SK-N-MC (cell line): Measurements from ENCODE around the gene PREP.

ENCODE experiments used
- DNase-seq: peaks from one replicate; pipeline ENCODE4 v3.0.0-alpha.2; 2011; ENCODE audit warnings: low read depth, low spot score
- H3K27ac ChIP-seq: fragments of 200-600 bp; sonication (generic); 2 replicates; pipeline ENCODE4 v1.5.1; 2016; ENCODE audit warnings: mixed run types
- H3K36me3 ChIP-seq: fragments of 200-600 bp; sonication (generic); 2 replicates; pipeline ENCODE4 v1.6.1; 2017; ENCODE audit warnings: antibody characterized with exemption, low read length, mixed read lengths; ENCODE audit not compliant: insufficient read depth
- H3K4me3 ChIP-seq: fragments of 200-600 bp; sonication (generic); 2 replicates; pipeline ENCODE4 v1.5.1; 2016
- H3K9ac ChIP-seq: fragments of 200-600 bp; sonication (generic); 2 replicates; pipeline ENCODE4 v1.8.0; 2017; ENCODE audit warnings: mixed run types, mixed read lengths; ENCODE audit not compliant: insufficient read length
- H3K9me3 ChIP-seq: fragments of 200-600 bp; sonication (generic); 2 replicates; pipeline ENCODE4 v1.6.1; 2017; ENCODE audit warnings: low read depth, mild to moderate bottlenecking, antibody characterized with exemption, low read length, moderate library complexity, mixed read lengths
- EZH2 ChIP-seq: fragments of 200-600 bp; sonication (generic); IDR thresholded peaks from one replicate; pipeline ENCODE4 v1.6.1; 2017; ENCODE audit warnings: antibody characterized with exemption
- FOXP2 ChIP-seq: optimal IDR thresholded peaks from 2 replicates; pipeline ENCODE3; 2011; ENCODE audit warnings: mild to moderate bottlenecking, moderate library complexity; ENCODE audit not compliant: insufficient read depth; ENCODE audit errors: extremely low read length, control extremely low read depth
- POLR2AphosphoS5 ChIP-seq: IDR thresholded peaks from 2 replicates; pipeline ENCODE4 v1.6.1; 2012; ENCODE audit warnings: mild to moderate bottlenecking, low read depth, low read length, borderline replicate concordance

The PREP gene

DNA sequence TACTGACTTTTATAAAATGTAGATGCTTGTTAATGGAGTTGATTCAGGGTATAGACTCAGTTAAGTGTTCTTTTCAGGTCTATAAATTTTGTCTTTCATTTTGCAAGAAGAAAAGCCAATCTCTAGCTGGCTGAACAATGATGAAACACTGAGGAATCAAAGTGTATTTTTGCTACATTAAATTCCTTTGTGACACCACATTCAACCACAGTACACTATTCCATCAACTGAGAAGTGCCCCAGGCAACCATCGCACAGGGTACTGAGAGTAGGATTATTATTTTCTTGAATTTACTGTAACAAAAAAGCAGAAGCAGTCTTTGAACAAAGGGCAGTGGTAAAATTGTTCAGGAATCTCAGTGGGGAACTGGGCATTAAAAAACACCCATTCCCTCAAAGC lies 83.6 kb downstream of the PREP start:
- DNase-seq: no peak

DNA sequence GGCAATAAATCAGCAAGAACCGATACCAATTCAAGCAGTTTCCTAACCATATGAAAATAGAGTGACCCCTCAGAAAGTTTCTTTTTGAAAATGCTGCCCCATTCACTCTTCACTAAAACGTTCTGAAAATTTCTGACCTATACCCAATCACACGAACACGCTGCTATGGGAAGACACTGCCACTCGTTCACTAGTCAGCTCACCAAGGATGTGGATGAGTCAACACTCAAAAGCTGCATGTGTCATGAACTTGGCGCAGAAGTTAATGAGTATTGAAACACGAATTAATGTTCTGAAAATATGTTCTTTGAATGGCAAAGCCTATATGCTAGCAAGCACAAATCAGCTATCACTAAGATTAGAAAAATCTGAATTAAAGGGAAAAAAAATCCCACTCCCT lies 84.2 kb downstream of the PREP start:
- TF ChIP-seq EZH2: no peak
- TF ChIP-seq POLR2AphosphoS5: no peak
- TF ChIP-seq FOXP2: no peak
- no peak overlapping the region for H3K27ac ChIP-seq
- H3K9ac ChIP-seq: no peak overlapping the region
- DNase-seq: no peak
- H3K9me3 ChIP-seq: no peaks in the 10 kb centered on the region
- no peak overlapping the region for H3K4me3 ChIP-seq
- H3K36me3 ChIP-seq: peaks cover 14% of the 10 kb centered on the region; the same call in 1 of the 2 replicates

More for the DNA sequence above, 83.6 kb downstream of the PREP start:
- Histone ChIP-seq H3K9me3 (no peaks in the 10 kb centered on the region), H3K36me3 (peaks cover 14% of the 10 kb centered on the region; the same call in 1 of the 2 replicates), H3K27ac (no peak overlapping the region), H3K9ac (no peak overlapping the region), H3K4me3 (no peak overlapping the region)
- TF ChIP-seq POLR2AphosphoS5 (no peak), FOXP2 (no peak), EZH2 (no peak)

DNA sequence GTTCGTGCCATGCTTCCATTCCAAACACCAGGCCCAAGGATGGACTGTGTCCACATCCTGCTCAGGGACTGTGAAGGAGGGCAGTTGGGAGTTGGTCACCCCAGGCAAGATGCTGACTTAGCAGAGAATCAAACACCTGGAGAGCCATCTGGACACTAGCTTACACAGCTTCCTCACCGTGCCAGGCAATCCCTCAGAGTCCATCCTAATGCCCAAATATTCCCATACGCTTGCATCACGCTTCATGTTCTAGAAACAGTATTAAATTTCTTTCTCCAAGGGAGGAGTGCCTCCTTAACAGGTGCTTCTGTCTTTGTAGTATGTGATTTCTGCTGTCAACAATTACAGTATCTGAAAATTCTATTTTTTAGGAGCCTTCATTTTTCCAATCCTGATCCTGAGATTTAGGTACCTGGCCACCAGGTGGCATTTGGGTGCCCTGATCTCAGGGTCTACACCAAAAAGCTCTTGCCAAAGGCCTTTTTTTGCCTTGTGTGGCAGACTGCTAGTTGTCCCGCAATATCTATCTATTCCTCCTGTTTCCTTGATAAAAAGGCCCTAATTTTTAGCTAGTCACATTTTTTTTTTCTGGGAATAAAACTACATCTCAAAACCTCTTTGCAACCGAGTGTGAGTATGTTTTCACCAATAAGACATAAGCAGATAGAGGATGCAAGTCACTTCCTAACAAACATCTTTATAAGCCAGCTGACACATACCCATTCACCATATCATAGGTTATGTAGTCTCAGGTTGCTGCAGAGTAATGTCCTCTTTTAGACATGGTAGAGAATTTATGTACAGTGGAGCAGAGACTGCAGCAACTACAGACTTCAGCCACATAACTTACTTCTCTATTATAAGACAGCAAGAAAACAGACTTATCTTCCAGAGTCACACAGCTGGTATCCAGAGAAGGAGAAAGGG lies 85.0 kb downstream of the PREP start:
- DNase-seq: no peak
- H3K9me3 ChIP-seq: no peaks in the 10 kb centered on the region
- no peak overlapping the region for H3K27ac ChIP-seq
- no peak overlapping the region for H3K9ac ChIP-seq
- peaks cover 6% of the 10 kb centered on the region; the same call in 1 of the 2 replicates for H3K36me3 ChIP-seq
- no peak overlapping the region for H3K4me3 ChIP-seq
- TF ChIP-seq EZH2 (no peak), POLR2AphosphoS5 (no peak), FOXP2 (no peak)

DNA sequence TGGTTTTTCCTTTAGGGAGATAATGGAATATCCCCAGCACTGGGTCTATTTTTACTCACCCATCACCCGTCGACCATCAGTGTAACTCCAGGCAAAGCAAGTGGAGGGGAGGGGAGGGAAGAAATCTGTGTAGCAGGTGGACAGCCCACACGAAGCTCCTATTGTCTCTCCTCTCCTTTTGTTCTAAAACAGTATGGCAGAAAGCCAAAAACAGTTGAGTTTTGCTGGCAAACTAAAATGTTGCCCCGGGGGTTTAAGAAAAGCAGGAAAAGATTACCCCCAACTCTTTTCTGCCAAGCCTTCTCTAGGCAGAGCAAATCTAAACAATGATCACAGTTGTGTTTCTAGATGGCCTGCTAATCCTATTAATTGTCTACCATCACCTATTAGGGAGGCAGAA lies 89.7 kb downstream of the PREP start:
- no peak overlapping the region for H3K27ac ChIP-seq
- no peak for TF ChIP-seq POLR2AphosphoS5
- no peak for TF ChIP-seq EZH2
- no peak for TF ChIP-seq FOXP2

DNA sequence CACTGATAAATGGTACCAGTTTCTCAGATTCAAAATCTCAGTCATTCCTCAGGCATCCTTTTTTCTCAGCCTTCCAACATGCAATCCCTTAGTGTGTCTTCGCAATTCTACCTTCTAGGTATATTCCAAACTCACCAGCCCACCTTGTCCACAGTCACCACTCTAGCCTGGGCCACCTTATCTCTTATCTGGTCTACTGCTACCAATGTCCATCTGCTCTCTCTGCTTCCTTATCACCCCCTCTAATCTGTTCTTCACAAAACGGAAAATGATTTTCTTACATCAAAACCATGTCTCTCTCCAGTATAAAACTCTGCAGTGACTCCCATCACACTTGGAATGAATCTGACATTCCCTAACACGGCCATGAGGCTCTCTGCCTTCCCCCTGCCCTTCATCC lies 91.9 kb downstream of the PREP start:
- H3K27ac ChIP-seq: no peak overlapping the region
- no peaks in the 10 kb centered on the region for H3K9me3 ChIP-seq
- TF ChIP-seq POLR2AphosphoS5: no peak
- TF ChIP-seq EZH2: no peak
- no peak for TF ChIP-seq FOXP2
- no peak for DNase-seq
- H3K4me3 ChIP-seq: no peak overlapping the region
- no peak overlapping the region for H3K9ac ChIP-seq
- H3K36me3 ChIP-seq: no peaks in the 10 kb centered on the region

More for the DNA sequence above, 89.7 kb downstream of the PREP start:
- Histone ChIP-seq H3K4me3 (no peak overlapping the region), H3K9me3 (no peaks in the 10 kb centered on the region), H3K36me3 (no peaks in the 10 kb centered on the region), H3K9ac (no peak overlapping the region)
- DNase-seq: no peak

DNA sequence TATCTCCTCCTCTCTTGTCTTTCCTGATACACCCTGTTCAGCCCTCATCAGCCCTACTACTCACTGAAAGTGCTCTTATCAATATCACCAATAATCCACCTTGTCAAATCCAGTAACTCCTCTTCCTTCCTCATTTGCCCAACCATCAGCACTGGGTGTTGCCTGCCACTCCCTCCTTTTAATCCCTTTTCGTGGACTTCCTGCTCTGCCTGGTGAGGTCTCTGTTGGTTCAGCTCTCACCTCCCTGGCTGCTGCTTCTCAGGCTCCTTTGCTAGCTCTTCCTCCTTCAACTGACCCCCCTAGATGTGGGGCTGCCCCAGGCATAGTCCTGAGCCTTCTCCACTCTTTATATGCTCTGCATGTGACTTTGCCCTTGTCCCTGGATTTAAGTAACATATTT lies 92.5 kb downstream of the PREP start:
- Histone ChIP-seq H3K36me3 (no peaks in the 10 kb centered on the region), H3K27ac (no peak overlapping the region), H3K9ac (no peak overlapping the region), H3K4me3 (no peak overlapping the region), H3K9me3 (no peaks in the 10 kb centered on the region)
- no peak for DNase-seq
- TF ChIP-seq FOXP2: no peak
- no peak for TF ChIP-seq POLR2AphosphoS5
- TF ChIP-seq EZH2: no peak

DNA sequence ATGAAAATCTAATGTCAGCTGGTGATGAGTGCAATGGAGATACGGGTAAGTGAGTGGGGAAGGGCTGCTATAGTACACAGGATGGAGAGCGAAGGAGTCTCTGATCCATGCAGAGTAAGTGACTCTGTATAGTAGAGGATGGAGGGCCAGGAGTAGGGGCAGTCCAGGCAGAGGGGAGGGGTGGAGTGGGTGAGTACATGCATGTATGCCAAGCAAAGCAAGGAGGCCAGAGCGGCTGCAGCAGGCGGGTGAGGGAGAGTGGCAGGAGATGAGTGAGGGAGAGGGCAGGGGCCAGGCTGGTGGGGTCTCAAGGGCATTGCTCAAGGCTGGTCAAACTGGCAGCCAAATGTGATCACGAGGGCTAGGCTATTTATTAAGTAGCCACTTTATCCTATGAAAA lies 94.0 kb downstream of the PREP start:
- Histone ChIP-seq H3K9me3 (no peaks in the 10 kb centered on the region), H3K4me3 (no peak overlapping the region), H3K36me3 (no peaks in the 10 kb centered on the region), H3K27ac (no peak overlapping the region), H3K9ac (no peak overlapping the region)
- DNase-seq: no peak
- TF ChIP-seq POLR2AphosphoS5: no peak
- TF ChIP-seq EZH2: no peak
- no peak for TF ChIP-seq FOXP2

DNA sequence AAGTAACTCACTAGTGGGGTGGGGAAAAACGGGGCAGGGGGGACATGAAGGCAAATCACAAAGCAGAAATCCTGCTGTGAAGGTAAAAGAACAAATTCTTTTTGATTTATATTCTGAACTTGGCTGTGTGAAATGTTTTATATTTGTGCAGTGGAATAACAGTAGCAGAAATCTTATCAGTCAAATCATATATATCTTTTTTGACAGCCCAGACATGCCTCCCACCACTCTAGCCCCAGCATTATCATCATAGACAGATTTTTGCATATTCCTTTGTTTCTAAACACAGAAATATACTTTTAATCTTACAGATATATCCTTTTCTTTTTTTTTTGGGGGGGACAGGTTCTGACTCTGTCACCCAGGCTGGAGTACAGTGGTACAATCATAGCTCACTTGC lies 97.4 kb downstream of the PREP start:
- Histone ChIP-seq H3K4me3 (no peak overlapping the region), H3K36me3 (peaks cover 5% of the 10 kb centered on the region; the same call in 1 of the 2 replicates), H3K27ac (no peak overlapping the region), H3K9ac (no peak overlapping the region), H3K9me3 (no peaks in the 10 kb centered on the region)
- TF ChIP-seq FOXP2 (no peak), POLR2AphosphoS5 (no peak), EZH2 (no peak)
- no peak for DNase-seq
